ENCODE measurements around the gene SLC29A2. TPM values are rescaled to one million over a fixed set of nuclear protein-coding genes. Genes with fewer than 3 reads are reported as not detected.

Gene SLC29A2
- total and polyA plus RNA-seq, 4 donors: 1.2 to 3.3 (median 1.5) TPM

DNA sequence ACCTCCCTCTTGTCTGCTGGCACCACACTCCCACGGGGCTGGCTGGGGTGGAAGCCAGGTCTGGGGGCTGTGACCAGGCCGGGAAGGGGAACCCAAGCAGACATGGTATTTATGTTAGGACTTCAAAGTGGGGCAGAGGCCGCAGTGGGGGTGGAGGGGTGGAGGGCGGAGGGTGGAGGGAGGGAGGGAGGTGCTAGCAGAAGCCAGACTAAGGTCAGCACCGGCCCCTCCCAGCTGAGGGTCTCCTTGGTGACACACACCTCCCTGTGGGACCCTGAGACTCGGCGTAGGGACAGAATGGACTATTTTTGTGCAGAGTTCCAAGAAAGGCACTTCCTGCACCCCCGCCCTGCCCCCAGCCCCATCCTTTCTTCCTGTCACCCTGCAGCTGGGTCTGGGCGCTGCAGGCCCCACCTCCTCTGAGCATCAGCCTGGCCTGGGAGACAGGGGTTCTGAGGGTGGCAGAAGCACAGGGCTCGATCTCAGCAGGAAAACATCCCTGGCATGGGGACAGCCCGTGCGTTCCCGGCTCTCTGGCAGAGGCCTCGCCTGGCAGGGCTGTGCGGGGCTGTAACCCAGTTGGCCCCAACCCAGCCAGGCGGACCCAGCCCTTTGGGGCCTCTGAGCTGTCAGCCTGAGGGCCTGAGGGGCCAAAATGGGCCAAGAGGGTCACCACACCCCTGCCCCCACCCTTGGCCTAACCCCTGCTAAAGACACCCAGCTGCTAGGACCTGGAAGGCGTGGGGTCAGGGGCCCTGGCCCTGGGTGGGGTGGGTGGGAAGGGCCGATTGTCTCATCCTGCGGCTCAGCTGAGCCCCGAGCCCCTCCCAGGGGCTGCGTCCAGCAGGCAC lies 45.1 kb downstream of the SLC29A2 start:
- Histone ChIP-seq H3K4me1 (ENCODE audit: control insufficient read depth in 4 of 4, insufficient read depth in 4 of 4, low read length in 3 of 4) (peaks cover 2 to 9% (median 4%) of the 10 kb centered on the region in 4 donors), H3K27me3 (ENCODE audit: control insufficient read depth in 4 of 4, insufficient read depth in 4 of 4, low read length in 3 of 4) (no peaks in the 10 kb centered on the region), H3K9me3 (ENCODE audit: control insufficient read depth in 4 of 4, low read length in 3 of 4) (no peaks in the 10 kb centered on the region), H3K4me3 (ENCODE audit: low read depth in 1 of 3, low read length in 3 of 3) (no peak overlapping the region), H3K9ac (ENCODE audit: low read depth in 1 of 2, low read length in 2 of 2) (no peak overlapping the region), H3K27ac (ENCODE audit: low read depth in 1 of 2, low read length in 2 of 2) (no peak overlapping the region), H3K36me3 (ENCODE audit: control insufficient read depth in 4 of 4, insufficient read depth in 3 of 4, low read depth in 1 of 4, low read length in 3 of 4) (no peaks in the 10 kb centered on the region)
- DNase-seq (ENCODE audit: low spot score): no peak
- 64% methylated on average over 21 of the region's 21 CpGs for WGBS
- TF ChIP-seq REST (IDR thresholded peaks at IDR 0.05) (no peak), JUND (IDR thresholded peaks at IDR 0.05) (no peak), GABPA (IDR thresholded peaks at IDR 0.05 in 1 of 2, conservative IDR thresholded peaks at IDR 0.05 in 1 of 2) (no peak), HNF4G (IDR thresholded peaks at IDR 0.05) (no peak), YY1 (IDR thresholded peaks at IDR 0.05) (no peak), SP1 (IDR thresholded peaks at IDR 0.05) (no peak), ZBTB33 (IDR thresholded peaks at IDR 0.05) (no peak), HNF4A (conservative IDR thresholded peaks at IDR 0.05) (no peak), RAD21 (IDR thresholded peaks at IDR 0.05) (no peak), TAF1 (conservative IDR thresholded peaks at IDR 0.05) (no peak), RXRA (IDR thresholded peaks at IDR 0.05) (no peak), NR2F2 (IDR thresholded peaks at IDR 0.05) (no peak), FOXA1 (IDR thresholded peaks at IDR 0.05) (no peak), FOXA2 (IDR thresholded peaks at IDR 0.05) (no peak)
- TF ChIP-seq, protein P1, sequence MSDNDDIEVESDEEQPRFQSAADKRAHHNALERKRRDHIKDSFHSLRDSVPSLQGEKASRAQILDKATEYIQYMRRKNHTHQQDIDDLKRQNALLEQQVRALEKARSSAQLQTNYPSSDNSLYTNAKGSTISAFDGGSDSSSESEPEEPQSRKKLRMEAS (IDR thresholded peaks at IDR 0.05): no peak
- TF ChIP-seq, protein P2, sequence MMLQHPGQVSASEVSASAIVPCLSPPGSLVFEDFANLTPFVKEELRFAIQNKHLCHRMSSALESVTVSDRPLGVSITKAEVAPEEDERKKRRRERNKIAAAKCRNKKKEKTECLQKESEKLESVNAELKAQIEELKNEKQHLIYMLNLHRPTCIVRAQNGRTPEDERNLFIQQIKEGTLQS (IDR thresholded peaks at IDR 0.05): no peak
- TF ChIP-seq, protein P3, sequence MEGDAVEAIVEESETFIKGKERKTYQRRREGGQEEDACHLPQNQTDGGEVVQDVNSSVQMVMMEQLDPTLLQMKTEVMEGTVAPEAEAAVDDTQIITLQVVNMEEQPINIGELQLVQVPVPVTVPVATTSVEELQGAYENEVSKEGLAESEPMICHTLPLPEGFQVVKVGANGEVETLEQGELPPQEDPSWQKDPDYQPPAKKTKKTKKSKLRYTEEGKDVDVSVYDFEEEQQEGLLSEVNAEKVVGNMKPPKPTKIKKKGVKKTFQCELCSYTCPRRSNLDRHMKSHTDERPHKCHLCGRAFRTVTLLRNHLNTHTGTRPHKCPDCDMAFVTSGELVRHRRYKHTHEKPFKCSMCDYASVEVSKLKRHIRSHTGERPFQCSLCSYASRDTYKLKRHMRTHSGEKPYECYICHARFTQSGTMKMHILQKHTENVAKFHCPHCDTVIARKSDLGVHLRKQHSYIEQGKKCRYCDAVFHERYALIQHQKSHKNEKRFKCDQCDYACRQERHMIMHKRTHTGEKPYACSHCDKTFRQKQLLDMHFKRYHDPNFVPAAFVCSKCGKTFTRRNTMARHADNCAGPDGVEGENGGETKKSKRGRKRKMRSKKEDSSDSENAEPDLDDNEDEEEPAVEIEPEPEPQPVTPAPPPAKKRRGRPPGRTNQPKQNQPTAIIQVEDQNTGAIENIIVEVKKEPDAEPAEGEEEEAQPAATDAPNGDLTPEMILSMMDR (IDR thresholded peaks at IDR 0.05; ENCODE audit: low read depth, low read length, missing input control): no peak

All from liver (tissue), 9 donors.